Fibroblast of the aortic adventitia (primary cell): ENCODE results near the gene ERFL. TPM values are rescaled to one million over a fixed set of nuclear protein-coding genes. Genes with fewer than 3 reads are reported as not detected.
"Not testable (repeated sequence)": the region's sequence is repeated elsewhere in the genome, so short reads cannot be mapped to it uniquely, and the experiment has no call there.

Source experiments
- DNase-seq: peaks from one replicate; pipeline ENCODE4 v3.0.0-alpha.2; 2010; ENCODE audit warnings: low read depth
- H3K4me3 ChIP-seq: 2 replicates; pipeline ENCODE4 v1.5.1; 2011; ENCODE audit warnings: low read depth, mild to moderate bottlenecking, control low read depth, low read length, moderate library complexity
- total RNA-seq: library from RNA; depleted of rRNA; stranded (reverse); fragments of >200 nt; gene quantifications from 2 replicates; pipeline ENCODE4 v1.2.3, GENCODE V29; 2012; ENCODE audit warnings: low replicate concordance
- TF ChIP-seq, protein P1 (sequence below): IDR thresholded peaks from 2 replicates; pipeline ENCODE4 v1.5.1; 2011; ENCODE audit warnings: mild to moderate bottlenecking, low read length, control low read depth, inconsistent platforms; ENCODE audit not compliant: insufficient read depth

The ERFL gene
- total RNA-seq, 1 donor, result not detected

DNA sequence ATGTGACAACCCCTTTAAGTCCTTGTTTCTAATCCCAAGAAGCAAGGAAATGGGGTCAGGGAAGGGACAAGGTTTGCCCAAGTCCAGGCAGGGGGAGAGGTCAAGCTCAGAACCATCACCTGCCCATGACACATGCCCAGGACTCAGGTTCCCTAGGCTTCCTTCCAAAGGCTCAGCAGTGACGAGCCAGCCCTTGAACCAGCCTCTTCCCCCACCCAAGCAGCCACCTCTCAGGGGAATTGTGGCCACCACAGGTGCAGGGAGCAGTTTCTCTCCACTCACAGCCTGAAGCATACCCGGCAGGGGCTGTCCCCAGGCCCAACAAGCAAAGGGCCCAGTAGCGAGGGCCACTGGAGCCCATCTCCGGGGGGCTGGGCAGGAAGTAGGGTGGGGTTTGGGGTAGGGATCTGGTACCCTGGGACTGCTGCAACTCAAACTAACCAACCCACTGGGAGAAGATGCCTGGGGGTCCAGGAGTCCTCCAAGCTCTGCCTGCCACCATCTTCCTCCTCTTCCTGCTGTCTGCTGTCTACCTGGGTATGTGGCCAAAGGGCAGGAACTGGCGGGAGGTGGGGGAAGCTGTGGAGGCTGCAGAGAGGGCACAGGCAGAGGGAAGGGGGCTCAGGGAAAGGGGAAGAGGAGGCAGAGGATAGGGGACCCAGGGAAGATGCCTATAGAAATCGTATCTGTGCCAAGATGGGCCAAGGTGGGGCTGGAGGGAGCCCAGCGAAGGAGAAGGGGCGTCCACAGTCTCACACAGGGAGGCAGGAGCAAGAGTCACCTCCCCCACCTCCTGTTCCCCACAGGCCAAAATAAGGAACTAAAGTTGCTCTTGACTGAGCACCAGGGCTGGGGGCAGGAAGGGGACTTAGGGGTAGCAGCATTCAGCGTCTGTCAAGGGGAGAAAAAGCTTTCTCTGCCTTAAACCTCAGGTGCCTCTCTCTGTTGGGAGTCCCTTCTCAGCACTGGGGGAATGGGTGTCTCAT, 51.1 kb downstream of the ERFL start, which contains the start of gene CD79A:
CD79A (plus strand) TSS at position 433 of the 986 bp plus-strand sequence; CDS start at position 459, 26 bp downstream.
- TF ChIP-seq, protein P1, sequence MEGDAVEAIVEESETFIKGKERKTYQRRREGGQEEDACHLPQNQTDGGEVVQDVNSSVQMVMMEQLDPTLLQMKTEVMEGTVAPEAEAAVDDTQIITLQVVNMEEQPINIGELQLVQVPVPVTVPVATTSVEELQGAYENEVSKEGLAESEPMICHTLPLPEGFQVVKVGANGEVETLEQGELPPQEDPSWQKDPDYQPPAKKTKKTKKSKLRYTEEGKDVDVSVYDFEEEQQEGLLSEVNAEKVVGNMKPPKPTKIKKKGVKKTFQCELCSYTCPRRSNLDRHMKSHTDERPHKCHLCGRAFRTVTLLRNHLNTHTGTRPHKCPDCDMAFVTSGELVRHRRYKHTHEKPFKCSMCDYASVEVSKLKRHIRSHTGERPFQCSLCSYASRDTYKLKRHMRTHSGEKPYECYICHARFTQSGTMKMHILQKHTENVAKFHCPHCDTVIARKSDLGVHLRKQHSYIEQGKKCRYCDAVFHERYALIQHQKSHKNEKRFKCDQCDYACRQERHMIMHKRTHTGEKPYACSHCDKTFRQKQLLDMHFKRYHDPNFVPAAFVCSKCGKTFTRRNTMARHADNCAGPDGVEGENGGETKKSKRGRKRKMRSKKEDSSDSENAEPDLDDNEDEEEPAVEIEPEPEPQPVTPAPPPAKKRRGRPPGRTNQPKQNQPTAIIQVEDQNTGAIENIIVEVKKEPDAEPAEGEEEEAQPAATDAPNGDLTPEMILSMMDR, result no peak
- no peak for DNase-seq

DNA sequence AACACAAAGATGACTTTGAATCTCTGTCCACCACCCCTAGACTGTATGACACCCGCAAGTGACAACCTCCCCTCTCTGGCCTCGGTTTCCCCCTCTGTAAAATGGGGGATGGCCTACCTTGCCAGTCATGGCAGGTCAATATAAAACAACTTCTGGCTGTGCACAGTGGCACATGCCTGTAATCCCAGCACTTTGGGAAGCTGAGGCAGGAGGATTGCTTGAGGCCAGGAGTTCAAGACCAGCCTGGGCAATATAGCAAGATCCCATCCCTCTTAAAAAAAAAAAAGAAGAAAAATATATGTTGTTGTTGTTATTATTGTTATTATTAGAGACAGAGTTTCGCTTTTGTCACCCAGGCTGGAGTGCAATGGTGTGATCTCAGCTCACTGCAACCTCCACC, 52.3 kb downstream of the ERFL start:
- H3K4me3 ChIP-seq, DNase-seq: not testable (repeated sequence)

More for the DNA sequence above, 51.1 kb downstream of the ERFL start, which contains the start of gene CD79A:
- H3K4me3 ChIP-seq, result no peak within 1 kb of the TSS

GRCh38 chr19:41872775-41873647, 55.2 kb downstream of the ERFL start:
- TF ChIP-seq, protein P1, result peak; percentile 66
- peak; percentile 55 for DNase-seq
- no peak overlapping the region for H3K4me3 ChIP-seq

GRCh38 chr19:41872384-41872774, 55.9 kb downstream of the ERFL start:
- TF ChIP-seq, protein P1, result no peak
- no peak for DNase-seq

GRCh38 chr19:41871573-41872383, 56.5 kb downstream of the ERFL start:
- TF ChIP-seq, protein P1, result no peak
- H3K4me3 ChIP-seq, result no peak overlapping the region
- DNase-seq, result no peak

More at GRCh38 chr19:41872384-41872774, 55.9 kb downstream of the ERFL start:
- no peak overlapping the region for H3K4me3 ChIP-seq

DNA sequence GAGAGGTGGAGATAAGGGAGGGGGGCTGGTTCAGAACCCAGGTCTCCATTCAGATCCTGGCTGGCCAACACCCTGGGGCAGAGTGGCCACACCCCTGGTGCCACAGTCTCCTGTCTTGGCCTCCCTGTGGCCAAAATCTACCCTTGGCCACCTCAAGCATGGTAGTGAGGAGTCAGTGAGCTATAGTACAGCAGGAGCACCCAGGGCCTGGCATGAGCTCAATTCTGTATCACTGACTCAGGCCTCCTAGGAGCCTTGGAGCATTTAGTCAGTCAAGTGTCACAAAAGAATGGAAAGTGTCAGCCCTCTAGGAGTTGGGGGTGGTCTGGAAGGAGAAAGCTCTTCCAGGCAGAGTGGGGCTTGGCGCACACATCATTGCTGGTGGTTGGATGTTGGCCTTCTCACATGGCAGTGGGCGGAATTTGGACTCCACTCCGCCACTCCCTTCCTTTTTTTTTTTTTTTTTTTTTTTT, 57.8 kb downstream of the ERFL start:
- TF ChIP-seq, protein P1, result no peak
- peak; percentile 55 for DNase-seq
- H3K4me3 ChIP-seq, result no peak overlapping the region
